Ovary (tissue), 1 donor: ENCODE measurements around the gene INTS15.

Experiments used
- EP300 ChIP-seq: sonication (generic); formaldehyde crosslinking; IDR thresholded peaks from one replicate; pipeline ENCODE4 v1.6.1; 2017; ENCODE audit warnings: antibody characterized with exemption
- POLR2A ChIP-seq: fragments of 450-650 bp; IDR thresholded peaks from one replicate; pipeline ENCODE4 v1.6.1; 2017; ENCODE audit warnings: antibody characterized with exemption, mild to moderate bottlenecking, moderate library complexity

- TF ChIP-seq EP300 (no peak), POLR2A (no peak)
Observed at GRCh38 chr7:6618621-6619020, 28.8 kb downstream of the INTS15 start.
